PC-3 (cell line): ENCODE results near the gene CANT1.

Source experiments
- EZH2 ChIP-seq: fragments of 300-600 bp; sonication (generic); IDR thresholded peaks from one replicate; pipeline ENCODE4 v1.6.1; 2017; ENCODE audit warnings: antibody characterized with exemption, mild to moderate bottlenecking, low read length; ENCODE audit not compliant: unreplicated experiment
- EZH2phosphoT487 ChIP-seq: fragments of 300-600 bp; sonication (generic); IDR thresholded peaks from 2 replicates; pipeline ENCODE4 v1.6.1; 2018; ENCODE audit warnings: mild to moderate bottlenecking, antibody characterized with exemption, low read length, borderline replicate concordance
- TF ChIP-seq, protein P1 (sequence below): fragments of 300-600 bp; sonication (generic); conservative IDR thresholded peaks from 2 replicates; pipeline ENCODE4 v1.5.1; 2017; ENCODE audit warnings: antibody characterized with exemption, low read depth, mild to moderate bottlenecking, low read length

DNA sequence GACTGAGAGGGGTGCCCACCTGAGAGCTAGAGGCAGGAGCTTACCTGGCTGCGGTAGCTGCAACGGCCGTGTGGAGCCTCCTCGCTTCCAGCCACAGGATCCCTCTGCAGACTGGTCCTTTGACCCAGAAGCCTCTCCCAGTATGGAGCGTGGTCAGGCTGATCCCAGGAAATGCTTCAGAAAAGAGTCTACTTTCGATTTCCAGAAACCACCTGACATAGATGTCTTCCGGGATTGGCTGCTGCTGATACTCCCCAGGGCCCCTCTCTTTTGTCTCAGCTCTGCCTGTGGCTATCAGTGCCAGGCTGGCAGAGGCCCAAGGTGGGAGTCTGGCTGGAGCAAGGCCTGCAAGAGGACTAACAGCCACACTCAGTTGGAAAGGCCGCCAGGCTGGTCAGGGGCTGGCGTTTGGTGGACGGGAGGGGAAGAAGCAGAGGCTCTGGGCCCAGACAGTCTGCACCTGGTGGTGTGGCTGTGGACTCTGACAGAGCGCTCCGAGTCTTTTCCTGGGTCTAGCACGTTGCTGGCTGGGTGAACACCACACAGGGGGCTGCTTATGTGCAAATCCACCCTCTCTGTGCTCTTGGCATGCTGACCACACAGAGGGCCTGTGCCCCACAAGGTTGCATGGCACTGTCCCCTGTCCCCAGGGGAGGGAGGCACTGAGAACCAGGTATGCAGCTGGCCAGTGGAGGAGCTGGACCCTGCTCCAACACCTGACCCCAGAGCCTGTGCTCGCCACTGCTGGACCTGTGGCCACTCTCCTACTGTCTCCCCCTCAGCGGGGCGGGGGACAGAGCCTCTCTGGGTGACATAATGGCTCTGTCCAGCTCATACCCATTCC, 29.6 kb downstream of the CANT1 start, which contains the start of gene LGALS3BP:
- TF ChIP-seq, protein P1, sequence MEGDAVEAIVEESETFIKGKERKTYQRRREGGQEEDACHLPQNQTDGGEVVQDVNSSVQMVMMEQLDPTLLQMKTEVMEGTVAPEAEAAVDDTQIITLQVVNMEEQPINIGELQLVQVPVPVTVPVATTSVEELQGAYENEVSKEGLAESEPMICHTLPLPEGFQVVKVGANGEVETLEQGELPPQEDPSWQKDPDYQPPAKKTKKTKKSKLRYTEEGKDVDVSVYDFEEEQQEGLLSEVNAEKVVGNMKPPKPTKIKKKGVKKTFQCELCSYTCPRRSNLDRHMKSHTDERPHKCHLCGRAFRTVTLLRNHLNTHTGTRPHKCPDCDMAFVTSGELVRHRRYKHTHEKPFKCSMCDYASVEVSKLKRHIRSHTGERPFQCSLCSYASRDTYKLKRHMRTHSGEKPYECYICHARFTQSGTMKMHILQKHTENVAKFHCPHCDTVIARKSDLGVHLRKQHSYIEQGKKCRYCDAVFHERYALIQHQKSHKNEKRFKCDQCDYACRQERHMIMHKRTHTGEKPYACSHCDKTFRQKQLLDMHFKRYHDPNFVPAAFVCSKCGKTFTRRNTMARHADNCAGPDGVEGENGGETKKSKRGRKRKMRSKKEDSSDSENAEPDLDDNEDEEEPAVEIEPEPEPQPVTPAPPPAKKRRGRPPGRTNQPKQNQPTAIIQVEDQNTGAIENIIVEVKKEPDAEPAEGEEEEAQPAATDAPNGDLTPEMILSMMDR: no peak
- TF ChIP-seq EZH2: no peak
- TF ChIP-seq EZH2phosphoT487: no peak
